GM12878 (cell line): ENCODE results near the gene CAPN9. TPM values are rescaled to one million over a fixed set of nuclear protein-coding genes. Genes with fewer than 3 reads are reported as not detected.

Experiments
- BACH1 ChIP-seq: fragments of 450-650 bp; IDR thresholded peaks from 2 replicates; pipeline ENCODE4 v1.6.1; 2017; ENCODE audit warnings: mild to moderate bottlenecking, borderline replicate concordance
- CREB1 ChIP-seq: IDR thresholded peaks from 2 replicates; pipeline ENCODE4 v1.6.1; 2012; ENCODE audit warnings: low read depth, mild to moderate bottlenecking, inconsistent platforms
- KDM1A ChIP-seq: fragments of 200-600 bp; sonication (generic); IDR thresholded peaks from 2 replicates; pipeline ENCODE4 v1.6.1; 2016; ENCODE audit warnings: borderline replicate concordance
- MTA2 ChIP-seq: fragments of 450-650 bp; IDR thresholded peaks from 2 replicates; pipeline ENCODE4 v1.6.1; 2016; ENCODE audit warnings: low read depth, mild to moderate bottlenecking, moderate library complexity
- RFX5 ChIP-seq: IDR thresholded peaks from 2 replicates; pipeline ENCODE4 v1.6.1; 2011; ENCODE audit warnings: low read depth, low read length, improper control_type of control experiment
- TARDBP ChIP-seq: IDR thresholded peaks from 2 replicates; pipeline ENCODE4 v1.6.1; 2016; ENCODE audit warnings: borderline replicate concordance
- polyA plus RNA-seq, 11 experiments: library from polyadenylated mRNA; depleted of rRNA in 4 of 11; unstranded in 6 of 11; stranded (reverse) in 5 of 11; fragments of >200 nt; fragmentation: Nextera tagmentation in 4 of 11; fragmentation: Illumina TruSeq in 1 of 11; extraction: Ambion mirVana in 4 of 11; extraction: Trizol in 1 of 11; gene quantifications; 1 replicate in 1 of 11; 2 replicates in 10 of 11; pipeline versions ENCODE4 v1.2.1 to v1.2.3, GENCODE V29; 2011 to 2016; ENCODE audit warnings: inconsistent platforms in 2 of 11, missing spikeins in 2 of 11, low read depth in 1 of 11
- total RNA-seq, 4 experiments: library from RNA; depleted of rRNA in 3 of 4; stranded (reverse); fragments of >200 nt in 3 of 4; fragmentation: Illumina TruSeq in 1 of 4; extraction: Trizol in 1 of 4; gene quantifications; 2 replicates each; pipeline versions ENCODE4 v1.2.1 to v1.2.3, GENCODE V29; 2013 to 2021
- TF ChIP-seq, protein P1 (sequence below): fragments of 450-650 bp; IDR thresholded peaks from 2 replicates; pipeline ENCODE4 v1.6.1; 2014; ENCODE audit warnings: mild to moderate bottlenecking
- TF ChIP-seq, protein P2 (sequence below): IDR thresholded peaks from 2 replicates; pipeline ENCODE4 v1.6.1; 2012; ENCODE audit warnings: low read length, inconsistent platforms
- TF ChIP-seq, protein P3 (sequence below): fragments of 450-650 bp; formaldehyde crosslinking; IDR thresholded peaks from 2 replicates; pipeline ENCODE4 v1.5.0; 2022; ENCODE audit warnings: mild to moderate bottlenecking, missing genetic modification characterization
- TF ChIP-seq, protein P4 (sequence below): fragments of 450-650 bp; formaldehyde crosslinking; IDR thresholded peaks from 2 replicates; pipeline ENCODE4 v1.4.0; 2022; ENCODE audit warnings: mild to moderate bottlenecking, moderate library complexity

CAPN9 gene
- total and polyA plus RNA-seq, 10 of the 15 experiments (the other 5 are each of a cell fraction or from before 2014, with no cell fraction given), result not detected

DNA sequence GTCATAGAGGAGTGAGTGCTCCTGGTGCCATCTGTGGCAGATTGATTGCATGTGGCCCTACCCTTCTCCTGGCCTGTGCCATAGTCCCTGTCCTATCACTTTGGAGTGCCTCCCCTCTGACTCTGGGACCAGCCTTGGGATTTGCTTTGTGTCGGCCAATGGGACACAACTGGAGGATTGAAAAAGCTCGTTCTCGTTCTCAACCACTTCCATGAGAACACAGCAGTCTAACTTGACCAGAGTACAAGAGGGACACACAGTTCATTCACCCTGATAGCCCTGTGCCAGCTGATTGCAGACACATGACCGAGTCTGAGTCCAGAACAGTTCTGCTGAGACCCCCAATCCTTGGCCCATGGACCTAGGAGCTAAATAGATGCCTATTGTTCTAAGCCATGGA is 73.4 kb downstream of the CAPN9 start (continued):
- TF ChIP-seq, protein P1, sequence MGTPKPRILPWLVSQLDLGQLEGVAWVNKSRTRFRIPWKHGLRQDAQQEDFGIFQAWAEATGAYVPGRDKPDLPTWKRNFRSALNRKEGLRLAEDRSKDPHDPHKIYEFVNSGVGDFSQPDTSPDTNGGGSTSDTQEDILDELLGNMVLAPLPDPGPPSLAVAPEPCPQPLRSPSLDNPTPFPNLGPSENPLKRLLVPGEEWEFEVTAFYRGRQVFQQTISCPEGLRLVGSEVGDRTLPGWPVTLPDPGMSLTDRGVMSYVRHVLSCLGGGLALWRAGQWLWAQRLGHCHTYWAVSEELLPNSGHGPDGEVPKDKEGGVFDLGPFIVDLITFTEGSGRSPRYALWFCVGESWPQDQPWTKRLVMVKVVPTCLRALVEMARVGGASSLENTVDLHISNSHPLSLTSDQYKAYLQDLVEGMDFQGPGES, result no peak
- TF ChIP-seq MTA2, result no peak
- TF ChIP-seq BACH1, result no peak
- TF ChIP-seq TARDBP, result no peak
- TF ChIP-seq RFX5, result no peak
- TF ChIP-seq, protein P2, sequence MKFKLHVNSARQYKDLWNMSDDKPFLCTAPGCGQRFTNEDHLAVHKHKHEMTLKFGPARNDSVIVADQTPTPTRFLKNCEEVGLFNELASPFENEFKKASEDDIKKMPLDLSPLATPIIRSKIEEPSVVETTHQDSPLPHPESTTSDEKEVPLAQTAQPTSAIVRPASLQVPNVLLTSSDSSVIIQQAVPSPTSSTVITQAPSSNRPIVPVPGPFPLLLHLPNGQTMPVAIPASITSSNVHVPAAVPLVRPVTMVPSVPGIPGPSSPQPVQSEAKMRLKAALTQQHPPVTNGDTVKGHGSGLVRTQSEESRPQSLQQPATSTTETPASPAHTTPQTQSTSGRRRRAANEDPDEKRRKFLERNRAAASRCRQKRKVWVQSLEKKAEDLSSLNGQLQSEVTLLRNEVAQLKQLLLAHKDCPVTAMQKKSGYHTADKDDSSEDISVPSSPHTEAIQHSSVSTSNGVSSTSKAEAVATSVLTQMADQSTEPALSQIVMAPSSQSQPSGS, result no peak
- TF ChIP-seq CREB1, result no peak
- TF ChIP-seq KDM1A, result no peak
- TF ChIP-seq, protein P3, sequence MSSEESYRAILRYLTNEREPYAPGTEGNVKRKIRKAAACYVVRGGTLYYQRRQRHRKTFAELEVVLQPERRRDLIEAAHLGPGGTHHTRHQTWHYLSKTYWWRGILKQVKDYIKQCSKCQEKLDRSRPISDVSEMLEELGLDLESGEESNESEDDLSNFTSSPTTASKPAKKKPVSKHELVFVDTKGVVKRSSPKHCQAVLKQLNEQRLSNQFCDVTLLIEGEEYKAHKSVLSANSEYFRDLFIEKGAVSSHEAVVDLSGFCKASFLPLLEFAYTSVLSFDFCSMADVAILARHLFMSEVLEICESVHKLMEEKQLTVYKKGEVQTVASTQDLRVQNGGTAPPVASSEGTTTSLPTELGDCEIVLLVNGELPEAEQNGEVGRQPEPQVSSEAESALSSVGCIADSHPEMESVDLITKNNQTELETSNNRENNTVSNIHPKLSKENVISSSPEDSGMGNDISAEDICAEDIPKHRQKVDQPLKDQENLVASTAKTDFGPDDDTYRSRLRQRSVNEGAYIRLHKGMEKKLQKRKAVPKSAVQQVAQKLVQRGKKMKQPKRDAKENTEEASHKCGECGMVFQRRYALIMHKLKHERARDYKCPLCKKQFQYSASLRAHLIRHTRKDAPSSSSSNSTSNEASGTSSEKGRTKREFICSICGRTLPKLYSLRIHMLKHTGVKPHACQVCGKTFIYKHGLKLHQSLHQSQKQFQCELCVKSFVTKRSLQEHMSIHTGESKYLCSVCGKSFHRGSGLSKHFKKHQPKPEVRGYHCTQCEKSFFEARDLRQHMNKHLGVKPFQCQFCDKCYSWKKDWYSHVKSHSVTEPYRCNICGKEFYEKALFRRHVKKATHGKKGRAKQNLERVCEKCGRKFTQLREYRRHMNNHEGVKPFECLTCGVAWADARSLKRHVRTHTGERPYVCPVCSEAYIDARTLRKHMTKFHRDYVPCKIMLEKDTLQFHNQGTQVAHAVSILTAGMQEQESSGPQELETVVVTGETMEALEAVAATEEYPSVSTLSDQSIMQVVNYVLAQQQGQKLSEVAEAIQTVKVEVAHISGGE, result no peak
- TF ChIP-seq, protein P4, sequence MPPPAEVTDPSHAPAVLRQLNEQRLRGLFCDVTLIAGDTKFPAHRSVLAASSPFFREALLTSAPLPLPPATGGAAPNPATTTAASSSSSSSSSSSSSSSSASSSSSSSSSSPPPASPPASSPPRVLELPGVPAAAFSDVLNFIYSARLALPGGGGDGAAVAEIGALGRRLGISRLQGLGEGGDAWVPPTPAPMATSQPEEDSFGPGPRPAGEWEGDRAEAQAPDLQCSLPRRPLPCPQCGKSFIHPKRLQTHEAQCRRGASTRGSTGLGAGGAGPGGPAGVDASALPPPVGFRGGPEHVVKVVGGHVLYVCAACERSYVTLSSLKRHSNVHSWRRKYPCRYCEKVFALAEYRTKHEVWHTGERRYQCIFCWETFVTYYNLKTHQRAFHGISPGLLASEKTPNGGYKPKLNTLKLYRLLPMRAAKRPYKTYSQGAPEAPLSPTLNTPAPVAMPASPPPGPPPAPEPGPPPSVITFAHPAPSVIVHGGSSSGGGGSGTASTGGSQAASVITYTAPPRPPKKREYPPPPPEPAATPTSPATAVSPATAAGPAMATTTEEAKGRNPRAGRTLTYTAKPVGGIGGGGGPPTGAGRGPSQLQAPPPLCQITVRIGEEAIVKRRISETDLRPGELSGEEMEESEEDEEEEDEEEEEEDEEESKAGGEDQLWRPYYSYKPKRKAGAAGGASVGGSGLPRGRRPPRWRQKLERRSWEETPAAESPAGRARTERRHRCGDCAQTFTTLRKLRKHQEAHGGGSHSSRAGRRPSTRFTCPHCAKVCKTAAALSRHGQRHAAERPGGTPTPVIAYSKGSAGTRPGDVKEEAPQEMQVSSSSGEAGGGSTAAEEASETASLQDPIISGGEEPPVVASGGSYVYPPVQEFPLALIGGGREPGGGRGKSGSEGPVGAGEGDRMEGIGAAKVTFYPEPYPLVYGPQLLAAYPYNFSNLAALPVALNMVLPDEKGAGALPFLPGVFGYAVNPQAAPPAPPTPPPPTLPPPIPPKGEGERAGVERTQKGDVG (CRISPR knock-in tag), result no peak
